SK-N-SH treated with all-trans-retinoic acid at 6 μM for 48 hours (cell line): ENCODE measurements around the gene SLC30A3.

Source experiments
- ATAC-seq: fragments of 200-7000 bp; cut with Tn5 transposase; 3 replicates; pipeline ENCODE4 v1.9.1; 2020; ENCODE audit warnings: mild to moderate bottlenecking, moderate library complexity
- ARNTL ChIP-seq: fragments of 450-650 bp; formaldehyde crosslinking; IDR thresholded peaks from 2 replicates; pipeline ENCODE4 v1.5.0; 2020; ENCODE audit warnings: low read depth, mild to moderate bottlenecking, moderate library complexity, borderline replicate concordance
- BACH2 ChIP-seq: fragments of 250-450 bp; sonication (Bioruptor Pico); IDR thresholded peaks from 2 replicates; pipeline ENCODE4 v1.9.0; 2021; ENCODE audit warnings: mild to moderate bottlenecking, borderline replicate concordance
- CSDC2 ChIP-seq: fragments of 250-450 bp; sonication (Bioruptor Pico); IDR thresholded peaks from 2 replicates; pipeline ENCODE4 v1.5.0; 2020; ENCODE audit warnings: mild to moderate bottlenecking, moderate library complexity
- ESRRG ChIP-seq: fragments of 250-450 bp; sonication (Bioruptor Pico); IDR thresholded peaks from 2 replicates; pipeline ENCODE4 v1.6.1; 2021; ENCODE audit warnings: mild to moderate bottlenecking
- GLIS3 ChIP-seq: fragments of 250-450 bp; sonication (Bioruptor Pico); IDR thresholded peaks from 2 replicates; pipeline ENCODE4 v1.5.0; 2020; ENCODE audit warnings: mild to moderate bottlenecking, moderate library complexity
- OSR1 ChIP-seq: fragments of 250-450 bp; sonication (Bioruptor Pico); IDR thresholded peaks from 2 replicates; pipeline ENCODE4 v1.8.0; 2022; ENCODE audit warnings: moderate library complexity, mild to moderate bottlenecking, inconsistent platforms
- PPARA ChIP-seq: fragments of 250-450 bp; sonication (Bioruptor Pico); IDR thresholded peaks from 2 replicates; pipeline ENCODE4 v1.5.0; 2020; ENCODE audit warnings: mild to moderate bottlenecking, borderline replicate concordance
- RARB ChIP-seq: fragments of 250-450 bp; sonication (Bioruptor Pico); IDR thresholded peaks from 2 replicates; pipeline ENCODE4 v1.8.0; 2021; ENCODE audit warnings: mild to moderate bottlenecking, moderate library complexity
- SNAI2 ChIP-seq: fragments of 250-450 bp; sonication (Bioruptor Pico); IDR thresholded peaks from 2 replicates; pipeline ENCODE4 v1.5.0; 2020; ENCODE audit warnings: mild to moderate bottlenecking, moderate library complexity
- TCF4 ChIP-seq: fragments of 250-450 bp; sonication (Bioruptor Pico); IDR thresholded peaks from 2 replicates; pipeline ENCODE4 v1.8.0; 2021; ENCODE audit warnings: mild to moderate bottlenecking, moderate library complexity, borderline replicate concordance
- ZC3H10 ChIP-seq: fragments of 250-450 bp; sonication (Bioruptor Pico); IDR thresholded peaks from 2 replicates; pipeline ENCODE4 v1.5.1; 2021; ENCODE audit warnings: mild to moderate bottlenecking, moderate library complexity
- ZFP3 ChIP-seq: fragments of 250-450 bp; sonication (Bioruptor Pico); IDR thresholded peaks from 2 replicates; pipeline ENCODE4 v1.5.0; 2020; ENCODE audit warnings: mild to moderate bottlenecking, moderate library complexity
- ZNF565 ChIP-seq: fragments of 450-650 bp; formaldehyde crosslinking; conservative IDR thresholded peaks from 2 replicates; pipeline ENCODE4 v1.5.0; 2020; ENCODE audit warnings: low read depth, mild to moderate bottlenecking, moderate library complexity
- ZNF70 ChIP-seq: fragments of 450-650 bp; formaldehyde crosslinking; IDR thresholded peaks from 2 replicates; pipeline ENCODE4 v1.5.0; 2020; ENCODE audit warnings: mild to moderate bottlenecking, moderate library complexity
- ZNF8 ChIP-seq: fragments of 450-650 bp; formaldehyde crosslinking; IDR thresholded peaks from 2 replicates; pipeline ENCODE4 v1.5.0; 2020; ENCODE audit warnings: mild to moderate bottlenecking, moderate library complexity
- TF ChIP-seq, protein P1 (sequence below): fragments of 250-450 bp; sonication (Bioruptor Pico); IDR thresholded peaks from 2 replicates; pipeline ENCODE4 v1.5.0; 2020; ENCODE audit warnings: mild to moderate bottlenecking, moderate library complexity
- TF ChIP-seq, protein P2 (sequence below): fragments of 250-450 bp; sonication (Bioruptor Pico); IDR thresholded peaks from 2 replicates; pipeline ENCODE4 v1.5.1; 2021; ENCODE audit warnings: mild to moderate bottlenecking, moderate library complexity
- TF ChIP-seq, protein P3 (sequence below): fragments of 250-450 bp; sonication (Bioruptor Pico); IDR thresholded peaks from 2 replicates; pipeline ENCODE4 v1.8.0; 2021; ENCODE audit warnings: low read depth, mild to moderate bottlenecking, moderate library complexity, borderline replicate concordance
- TF ChIP-seq, protein P4 (sequence below): fragments of 250-450 bp; sonication (Bioruptor Pico); IDR thresholded peaks from 2 replicates; pipeline ENCODE4 v1.5.1; 2020; ENCODE audit warnings: low read depth, mild to moderate bottlenecking, moderate library complexity

SLC30A3 gene

DNA sequence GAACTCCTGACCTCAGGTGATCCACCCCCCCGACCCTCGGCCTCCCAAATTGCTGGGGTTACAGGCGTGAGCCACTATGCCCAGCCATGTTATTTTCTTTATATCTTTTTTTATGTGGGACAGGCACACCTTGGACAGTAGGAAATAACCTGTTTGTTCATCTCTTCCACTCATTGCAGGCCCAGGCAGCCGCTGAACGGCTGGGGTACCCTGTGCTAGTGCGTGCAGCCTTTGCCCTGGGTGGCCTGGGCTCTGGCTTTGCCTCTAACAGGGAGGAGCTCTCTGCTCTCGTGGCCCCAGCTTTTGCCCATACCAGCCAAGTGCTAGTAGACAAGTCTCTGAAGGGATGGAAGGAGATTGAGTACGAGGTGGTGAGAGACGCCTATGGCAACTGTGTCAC, 37.3 kb downstream of the SLC30A3 start (continued):
- TF ChIP-seq, protein P1, sequence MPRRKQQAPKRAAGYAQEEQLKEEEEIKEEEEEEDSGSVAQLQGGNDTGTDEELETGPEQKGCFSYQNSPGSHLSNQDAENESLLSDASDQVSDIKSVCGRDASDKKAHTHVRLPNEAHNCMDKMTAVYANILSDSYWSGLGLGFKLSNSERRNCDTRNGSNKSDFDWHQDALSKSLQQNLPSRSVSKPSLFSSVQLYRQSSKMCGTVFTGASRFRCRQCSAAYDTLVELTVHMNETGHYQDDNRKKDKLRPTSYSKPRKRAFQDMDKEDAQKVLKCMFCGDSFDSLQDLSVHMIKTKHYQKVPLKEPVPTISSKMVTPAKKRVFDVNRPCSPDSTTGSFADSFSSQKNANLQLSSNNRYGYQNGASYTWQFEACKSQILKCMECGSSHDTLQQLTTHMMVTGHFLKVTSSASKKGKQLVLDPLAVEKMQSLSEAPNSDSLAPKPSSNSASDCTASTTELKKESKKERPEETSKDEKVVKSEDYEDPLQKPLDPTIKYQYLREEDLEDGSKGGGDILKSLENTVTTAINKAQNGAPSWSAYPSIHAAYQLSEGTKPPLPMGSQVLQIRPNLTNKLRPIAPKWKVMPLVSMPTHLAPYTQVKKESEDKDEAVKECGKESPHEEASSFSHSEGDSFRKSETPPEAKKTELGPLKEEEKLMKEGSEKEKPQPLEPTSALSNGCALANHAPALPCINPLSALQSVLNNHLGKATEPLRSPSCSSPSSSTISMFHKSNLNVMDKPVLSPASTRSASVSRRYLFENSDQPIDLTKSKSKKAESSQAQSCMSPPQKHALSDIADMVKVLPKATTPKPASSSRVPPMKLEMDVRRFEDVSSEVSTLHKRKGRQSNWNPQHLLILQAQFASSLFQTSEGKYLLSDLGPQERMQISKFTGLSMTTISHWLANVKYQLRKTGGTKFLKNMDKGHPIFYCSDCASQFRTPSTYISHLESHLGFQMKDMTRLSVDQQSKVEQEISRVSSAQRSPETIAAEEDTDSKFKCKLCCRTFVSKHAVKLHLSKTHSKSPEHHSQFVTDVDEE (CRISPR knock-in tag) = no peak

DNA sequence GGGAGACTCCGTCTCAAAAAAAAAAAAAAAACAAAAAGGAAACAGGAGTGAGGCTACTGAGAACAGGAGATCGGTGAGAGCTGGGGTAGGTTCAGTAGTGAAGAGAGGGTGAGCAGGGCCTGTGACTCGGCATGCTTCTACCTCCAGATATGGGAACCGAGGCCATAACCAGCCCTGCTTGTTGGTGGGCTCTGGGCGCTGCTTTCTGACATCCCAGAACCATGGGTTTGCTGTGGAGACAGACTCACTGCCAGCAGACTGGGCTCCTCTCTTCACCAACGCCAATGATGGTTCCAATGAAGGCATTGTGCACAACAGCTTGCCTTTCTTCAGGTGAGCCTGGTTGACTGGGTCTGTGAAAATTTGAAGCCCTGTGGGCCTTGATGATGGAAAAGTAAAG, 39.4 kb downstream of the SLC30A3 start:
- ATAC-seq = no peak
- TF ChIP-seq ZFP3 (CRISPR knock-in tag) (no peak), CSDC2 (no peak), BACH2 (CRISPR knock-in tag) (no peak), ESRRG (no peak), ARNTL (no peak), OSR1 (CRISPR knock-in tag) (no peak), ZC3H10 (CRISPR knock-in tag) (no peak), GLIS3 (CRISPR knock-in tag) (no peak)
- TF ChIP-seq, protein P2, sequence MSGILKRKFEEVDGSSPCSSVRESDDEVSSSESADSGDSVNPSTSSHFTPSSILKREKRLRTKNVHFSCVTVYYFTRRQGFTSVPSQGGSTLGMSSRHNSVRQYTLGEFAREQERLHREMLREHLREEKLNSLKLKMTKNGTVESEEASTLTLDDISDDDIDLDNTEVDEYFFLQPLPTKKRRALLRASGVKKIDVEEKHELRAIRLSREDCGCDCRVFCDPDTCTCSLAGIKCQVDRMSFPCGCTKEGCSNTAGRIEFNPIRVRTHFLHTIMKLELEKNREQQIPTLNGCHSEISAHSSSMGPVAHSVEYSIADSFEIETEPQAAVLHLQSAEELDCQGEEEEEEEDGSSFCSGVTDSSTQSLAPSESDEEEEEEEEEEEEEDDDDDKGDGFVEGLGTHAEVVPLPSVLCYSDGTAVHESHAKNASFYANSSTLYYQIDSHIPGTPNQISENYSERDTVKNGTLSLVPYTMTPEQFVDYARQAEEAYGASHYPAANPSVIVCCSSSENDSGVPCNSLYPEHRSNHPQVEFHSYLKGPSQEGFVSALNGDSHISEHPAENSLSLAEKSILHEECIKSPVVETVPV = no peak
- TF ChIP-seq, protein P1 (CRISPR knock-in tag) = no peak
- TF ChIP-seq, all 23 proteins: peak for 0

DNA sequence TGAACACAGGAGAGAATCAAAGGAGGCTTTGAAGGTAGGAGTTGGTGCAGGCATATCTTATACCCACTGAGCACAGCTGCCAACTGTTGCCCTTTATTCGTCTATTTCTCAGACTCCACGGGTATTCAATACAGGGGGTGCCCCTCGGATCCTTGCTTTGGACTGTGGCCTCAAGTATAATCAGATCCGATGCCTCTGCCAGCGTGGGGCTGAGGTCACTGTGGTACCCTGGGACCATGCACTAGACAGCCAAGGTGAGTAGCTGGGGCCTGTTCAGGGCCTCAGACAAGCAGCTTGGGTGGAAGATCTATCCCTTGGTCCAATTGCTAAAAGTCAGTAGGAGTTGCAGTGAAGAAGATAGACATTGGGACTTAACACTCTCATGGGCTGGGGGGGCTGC, 40.4 kb downstream of the SLC30A3 start:
- ATAC-seq = no peak
- TF ChIP-seq ZNF565 (CRISPR knock-in tag) (no peak), BACH2 (CRISPR knock-in tag) (no peak), ESRRG (no peak), GLIS3 (CRISPR knock-in tag) (no peak), ARNTL (no peak), CSDC2 (no peak), ZNF8 (CRISPR knock-in tag) (no peak), ZNF70 (CRISPR knock-in tag) (no peak), TCF4 (CRISPR knock-in tag) (no peak), PPARA (CRISPR knock-in tag) (no peak), OSR1 (CRISPR knock-in tag) (no peak)
- TF ChIP-seq, protein P2 = no peak
- TF ChIP-seq, protein P3, sequence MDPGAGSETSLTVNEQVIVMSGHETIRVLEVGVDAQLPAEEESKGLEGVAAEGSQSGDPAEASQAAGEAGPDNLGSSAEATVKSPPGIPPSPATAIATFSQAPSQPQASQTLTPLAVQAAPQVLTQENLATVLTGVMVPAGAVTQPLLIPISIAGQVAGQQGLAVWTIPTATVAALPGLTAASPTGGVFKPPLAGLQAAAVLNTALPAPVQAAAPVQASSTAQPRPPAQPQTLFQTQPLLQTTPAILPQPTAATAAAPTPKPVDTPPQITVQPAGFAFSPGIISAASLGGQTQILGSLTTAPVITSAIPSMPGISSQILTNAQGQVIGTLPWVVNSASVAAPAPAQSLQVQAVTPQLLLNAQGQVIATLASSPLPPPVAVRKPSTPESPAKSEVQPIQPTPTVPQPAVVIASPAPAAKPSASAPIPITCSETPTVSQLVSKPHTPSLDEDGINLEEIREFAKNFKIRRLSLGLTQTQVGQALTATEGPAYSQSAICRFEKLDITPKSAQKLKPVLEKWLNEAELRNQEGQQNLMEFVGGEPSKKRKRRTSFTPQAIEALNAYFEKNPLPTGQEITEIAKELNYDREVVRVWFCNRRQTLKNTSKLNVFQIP (CRISPR knock-in tag) = no peak

DNA sequence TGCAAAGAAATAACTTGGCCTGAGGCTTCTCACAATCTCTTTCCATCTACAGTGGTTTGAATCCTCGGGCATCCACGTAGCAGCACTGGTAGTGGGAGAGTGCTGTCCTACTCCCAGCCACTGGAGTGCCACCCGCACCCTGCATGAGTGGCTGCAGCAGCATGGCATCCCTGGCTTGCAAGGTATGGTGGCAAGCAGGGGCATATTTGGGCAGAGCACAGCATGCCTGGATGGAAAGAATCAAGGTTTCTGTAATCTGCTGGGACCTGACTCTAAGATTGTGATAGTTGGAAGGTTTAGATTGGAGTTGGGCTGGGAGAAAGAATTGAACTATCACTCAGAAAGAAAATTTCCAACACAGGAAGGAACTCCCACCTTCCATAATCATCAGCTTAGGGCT, 41.7 kb downstream of the SLC30A3 start:
- no peak for TF ChIP-seq ZC3H10 (CRISPR knock-in tag)
- TF ChIP-seq RARB (CRISPR knock-in tag) = no peak
- no peak for TF ChIP-seq ZNF70 (CRISPR knock-in tag)
- TF ChIP-seq, protein P1 (CRISPR knock-in tag) = no peak
- no peak for TF ChIP-seq SNAI2 (CRISPR knock-in tag)
- TF ChIP-seq, protein P4, sequence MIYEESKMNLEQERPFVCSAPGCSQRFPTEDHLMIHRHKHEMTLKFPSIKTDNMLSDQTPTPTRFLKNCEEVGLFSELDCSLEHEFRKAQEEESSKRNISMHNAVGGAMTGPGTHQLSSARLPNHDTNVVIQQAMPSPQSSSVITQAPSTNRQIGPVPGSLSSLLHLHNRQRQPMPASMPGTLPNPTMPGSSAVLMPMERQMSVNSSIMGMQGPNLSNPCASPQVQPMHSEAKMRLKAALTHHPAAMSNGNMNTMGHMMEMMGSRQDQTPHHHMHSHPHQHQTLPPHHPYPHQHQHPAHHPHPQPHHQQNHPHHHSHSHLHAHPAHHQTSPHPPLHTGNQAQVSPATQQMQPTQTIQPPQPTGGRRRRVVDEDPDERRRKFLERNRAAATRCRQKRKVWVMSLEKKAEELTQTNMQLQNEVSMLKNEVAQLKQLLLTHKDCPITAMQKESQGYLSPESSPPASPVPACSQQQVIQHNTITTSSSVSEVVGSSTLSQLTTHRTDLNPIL (CRISPR knock-in tag) = no peak
- no peak for TF ChIP-seq ESRRG
- no peak for TF ChIP-seq OSR1 (CRISPR knock-in tag)
- TF ChIP-seq, all 23 proteins: peak for 0
- ATAC-seq = no peak
